ENCODE results near the gene KRT17.

Gene KRT17

GRCh38 chr17:41658846-41659245 is 34.5 kb upstream of the KRT17 start:
- TF ChIP-seq POLR2A (IDR thresholded peaks at IDR 0.05; ENCODE audit: low read depth, low read length) = no peak
- FAIRE-seq (no peak), DNase-seq (ENCODE audit: insufficient read length, low spot score) (no peak)

GRCh38 chr17:41657936-41658335 is 33.6 kb upstream of the KRT17 start:
- DNase-seq (ENCODE audit: insufficient read length, low spot score) = no peak
- FAIRE-seq = no peak
- TF ChIP-seq POLR2A (IDR thresholded peaks at IDR 0.05; ENCODE audit: low read depth, low read length) = no peak

- DNase-seq (ENCODE audit: insufficient read length, low spot score) = no peak
- FAIRE-seq = no peak
- TF ChIP-seq POLR2A (IDR thresholded peaks at IDR 0.05; ENCODE audit: low read depth, low read length) = no peak
Observed at GRCh38 chr17:41657176-41657754, 32.9 kb upstream of the KRT17 start.

GRCh38 chr17:41656249-41657023 is 32.1 kb upstream of the KRT17 start:
- FAIRE-seq = no peak
- no peak for DNase-seq (ENCODE audit: insufficient read length, low spot score)

GRCh38 chr17:41655611-41656111 is 31.3 kb upstream of the KRT17 start:
- FAIRE-seq = no peak
- TF ChIP-seq POLR2A (IDR thresholded peaks at IDR 0.05; ENCODE audit: low read depth, low read length) = no peak

More at GRCh38 chr17:41656249-41657023, 32.1 kb upstream of the KRT17 start:
- no peak for TF ChIP-seq POLR2A (IDR thresholded peaks at IDR 0.05; ENCODE audit: low read depth, low read length)

GRCh38 chr17:41654678-41655607 is 30.6 kb upstream of the KRT17 start:
- TF ChIP-seq POLR2A (IDR thresholded peaks at IDR 0.05; ENCODE audit: low read depth, low read length) = no peak
- DNase-seq (ENCODE audit: insufficient read length, low spot score) (no peak), FAIRE-seq (no peak)

More at GRCh38 chr17:41655611-41656111, 31.3 kb upstream of the KRT17 start:
- DNase-seq (ENCODE audit: insufficient read length, low spot score) = no peak

- FAIRE-seq = no peak
- no peak for DNase-seq (ENCODE audit: insufficient read length, low spot score)
- no peak for TF ChIP-seq POLR2A (IDR thresholded peaks at IDR 0.05; ENCODE audit: low read depth, low read length)
Observed at GRCh38 chr17:41653892-41654677, 29.7 kb upstream of the KRT17 start.

- no peak for TF ChIP-seq POLR2A (IDR thresholded peaks at IDR 0.05; ENCODE audit: low read depth, low read length)
- no peak for FAIRE-seq
- DNase-seq (ENCODE audit: insufficient read length, low spot score) = no peak
Observed at GRCh38 chr17:41653421-41653820, 29.0 kb upstream of the KRT17 start.

GRCh38 chr17:41652461-41652970 is 28.1 kb upstream of the KRT17 start:
- no peak for DNase-seq (ENCODE audit: insufficient read length, low spot score)
- TF ChIP-seq POLR2A (IDR thresholded peaks at IDR 0.05; ENCODE audit: low read depth, low read length) = no peak

GRCh38 chr17:41651625-41652460 is 27.5 kb upstream of the KRT17 start:
- DNase-seq (ENCODE audit: insufficient read length, low spot score) (no peak), FAIRE-seq (no peak)
- TF ChIP-seq POLR2A (IDR thresholded peaks at IDR 0.05; ENCODE audit: low read depth, low read length) = no peak

More at GRCh38 chr17:41652461-41652970, 28.1 kb upstream of the KRT17 start:
- FAIRE-seq = no peak

GRCh38 chr17:41650794-41651624 is 26.6 kb upstream of the KRT17 start:
- no peak for TF ChIP-seq POLR2A (IDR thresholded peaks at IDR 0.05; ENCODE audit: low read depth, low read length)
- no peak for FAIRE-seq
- no peak for DNase-seq (ENCODE audit: insufficient read length, low spot score)

Data from H54 (cell line).